Sigmoid colon (tissue), 4 donors: ENCODE data around the gene LAMC3.

Experiments used
- CTCF ChIP-seq, 4 experiments: fragments of 450-650 bp in 3 of 4; fragments of 200-600 bp in 1 of 4; IDR thresholded peaks; one replicate each; pipeline ENCODE4 v1.5.1; 2016 to 2019; ENCODE audit warnings: antibody characterized with exemption in 4 of 4, mild to moderate bottlenecking in 3 of 4, moderate library complexity in 2 of 4
- POLR2AphosphoS5 ChIP-seq, 4 donors: sonication (generic); formaldehyde crosslinking; IDR thresholded peaks; one replicate each; pipeline ENCODE4 v1.6.1; 2017; ENCODE audit warnings: antibody characterized with exemption in 4 of 4

- no peak for TF ChIP-seq CTCF (IDR thresholded peaks at IDR 0.05)
- no peak for TF ChIP-seq POLR2AphosphoS5 (IDR thresholded peaks at IDR 0.05)
These were observed 25.0 kb upstream of the LAMC3 start for GRCh38 chr9:130983970-130984369.
